Measurements from ENCODE around the gene LCE5A.

DNA sequence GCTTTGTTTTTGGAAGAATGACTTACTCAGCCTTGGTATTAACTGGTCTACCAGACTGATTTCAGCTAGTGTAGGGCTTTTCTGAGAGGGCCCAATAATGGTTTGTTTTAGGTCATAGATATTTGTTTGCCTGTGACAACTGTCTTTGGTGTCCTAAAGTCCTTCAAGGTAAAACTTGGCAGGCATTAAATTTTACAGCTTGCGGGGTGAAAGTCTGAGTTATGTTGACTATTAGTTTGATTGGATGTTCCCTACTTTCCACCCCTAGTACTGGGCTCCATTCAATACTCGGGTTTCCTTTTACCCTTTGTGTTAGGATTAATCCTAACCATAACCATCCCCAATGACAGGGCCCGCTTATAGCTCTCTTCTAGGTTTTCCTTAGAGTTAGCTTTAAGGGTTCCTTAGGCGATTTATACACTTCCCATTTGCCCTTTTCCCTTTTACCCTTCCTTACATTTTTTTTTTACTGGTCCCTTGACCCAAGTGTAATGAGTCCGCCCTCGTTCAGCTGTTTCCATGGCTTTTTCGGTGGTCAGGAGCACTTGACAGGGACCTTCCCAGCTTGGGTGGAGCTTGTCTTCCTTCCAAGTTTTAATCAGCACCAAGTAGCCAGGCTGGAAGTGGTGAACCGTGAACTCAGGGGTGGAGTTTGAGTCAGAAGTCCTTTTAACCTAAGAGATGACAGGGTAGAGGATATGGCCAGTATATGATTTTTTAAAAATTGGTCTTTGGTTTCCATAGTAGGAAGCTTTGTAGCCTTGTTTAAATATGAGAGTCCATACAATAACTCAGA, 28.5 kb upstream of the LCE5A start:
- TF ChIP-seq EZH2 (IDR thresholded peaks at IDR 0.05; ENCODE audit: borderline replicate concordance, low read depth, low read length, severe bottlenecking): no peak
- TF ChIP-seq, protein P1, sequence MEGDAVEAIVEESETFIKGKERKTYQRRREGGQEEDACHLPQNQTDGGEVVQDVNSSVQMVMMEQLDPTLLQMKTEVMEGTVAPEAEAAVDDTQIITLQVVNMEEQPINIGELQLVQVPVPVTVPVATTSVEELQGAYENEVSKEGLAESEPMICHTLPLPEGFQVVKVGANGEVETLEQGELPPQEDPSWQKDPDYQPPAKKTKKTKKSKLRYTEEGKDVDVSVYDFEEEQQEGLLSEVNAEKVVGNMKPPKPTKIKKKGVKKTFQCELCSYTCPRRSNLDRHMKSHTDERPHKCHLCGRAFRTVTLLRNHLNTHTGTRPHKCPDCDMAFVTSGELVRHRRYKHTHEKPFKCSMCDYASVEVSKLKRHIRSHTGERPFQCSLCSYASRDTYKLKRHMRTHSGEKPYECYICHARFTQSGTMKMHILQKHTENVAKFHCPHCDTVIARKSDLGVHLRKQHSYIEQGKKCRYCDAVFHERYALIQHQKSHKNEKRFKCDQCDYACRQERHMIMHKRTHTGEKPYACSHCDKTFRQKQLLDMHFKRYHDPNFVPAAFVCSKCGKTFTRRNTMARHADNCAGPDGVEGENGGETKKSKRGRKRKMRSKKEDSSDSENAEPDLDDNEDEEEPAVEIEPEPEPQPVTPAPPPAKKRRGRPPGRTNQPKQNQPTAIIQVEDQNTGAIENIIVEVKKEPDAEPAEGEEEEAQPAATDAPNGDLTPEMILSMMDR (IDR thresholded peaks at IDR 0.05; ENCODE audit: borderline replicate concordance, extremely low read depth, low read length, poor library complexity, severe bottlenecking): no peak
